Activated CD8-positive, alpha-beta T cell treated with anti-CD3 and anti-CD28 coated beads for 36 hours (primary cell): ENCODE data around the gene INSYN1. TPM values are rescaled to one million over a fixed set of nuclear protein-coding genes. Genes with fewer than 3 reads are reported as not detected.

ENCODE experiments used
- ATAC-seq: fragments of 200-7000 bp; cut with Tn5 transposase; one replicate; pipeline ENCODE4 v1.10.0; 2021; ENCODE audit warnings: mild to moderate bottlenecking, moderate library complexity
- CTCF ChIA-PET: fragments of 350-600 bp; sonication (Branson Sonifier 250); formaldehyde crosslinking; loops from one replicate; lab custom pipeline; 2021; ENCODE audit warnings: antibody characterized with exemption; lab: Charles Lee
- POLR2A ChIA-PET: fragments of 350-600 bp; sonication (Branson Sonifier 250); formaldehyde crosslinking; loops from one replicate; lab custom pipeline; 2021; ENCODE audit warnings: antibody characterized with exemption; lab: Charles Lee
- DNase-seq: peaks from one replicate; pipeline ENCODE4 v3.0.0-alpha.2; 2020
- H3K27ac Mint-ChIP-seq: one replicate; pipeline ENCODE4 v1.8.0; 2021; ENCODE audit warnings: mild to moderate bottlenecking, mixed read lengths
- H3K27me3 Mint-ChIP-seq: one replicate; pipeline ENCODE4 v1.8.0; 2021; ENCODE audit warnings: mixed read lengths
- H3K36me3 Mint-ChIP-seq: one replicate; pipeline ENCODE4 v1.8.0; 2021; ENCODE audit warnings: low read depth, mixed read lengths
- H3K4me1 Mint-ChIP-seq: one replicate; pipeline ENCODE4 v1.8.0; 2021; ENCODE audit warnings: low read depth, mixed read lengths
- H3K4me3 Mint-ChIP-seq: one replicate; pipeline ENCODE4 v1.8.0; 2021; ENCODE audit warnings: mild to moderate bottlenecking, moderate library complexity, mixed read lengths
- H3K9me3 Mint-ChIP-seq: one replicate; pipeline ENCODE4 v1.8.0; 2021; ENCODE audit warnings: mixed read lengths
- intact Hi-C: fragments of 100-400 bp; cut with micrococcal nuclease; formaldehyde crosslinking; loops from one replicate; pipeline ENCODE4 v1.10.0; 2022
- total RNA-seq, 2 experiments: library from RNA; stranded (reverse); gene quantifications; one replicate each; pipeline ENCODE4 v1.2.3, GENCODE V29; 2021
- TF ChIP-seq, protein P1 (sequence below): fragments of 200-600 bp; IDR thresholded peaks from one replicate; pipeline ENCODE4 v1.8.0; 2022; ENCODE audit warnings: antibody characterized with exemption, mild to moderate bottlenecking

The INSYN1 gene
- total RNA-seq, 2 experiments from 2014 or later, result not detected

DNA sequence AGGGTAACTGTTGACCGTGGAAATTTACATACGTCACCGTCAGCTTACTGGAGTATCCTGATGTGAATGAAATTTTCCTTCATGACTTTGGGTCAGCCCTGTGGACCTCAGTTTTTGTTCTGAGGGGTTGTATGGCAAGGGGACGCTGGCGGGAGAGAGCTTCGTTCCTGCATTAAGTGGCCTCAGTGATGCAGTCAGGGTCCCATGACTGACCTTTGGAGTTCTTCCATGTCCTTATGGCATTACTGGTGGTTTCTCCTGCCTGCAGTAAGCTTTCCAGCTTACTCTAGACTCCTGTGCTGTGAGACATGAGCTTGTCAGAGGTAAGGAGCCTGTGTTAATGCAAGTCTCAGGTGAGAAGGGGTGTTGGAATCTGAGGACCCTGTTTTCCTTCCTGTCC lies 67.2 kb downstream of the INSYN1 start:
- TF ChIP-seq, protein P1, sequence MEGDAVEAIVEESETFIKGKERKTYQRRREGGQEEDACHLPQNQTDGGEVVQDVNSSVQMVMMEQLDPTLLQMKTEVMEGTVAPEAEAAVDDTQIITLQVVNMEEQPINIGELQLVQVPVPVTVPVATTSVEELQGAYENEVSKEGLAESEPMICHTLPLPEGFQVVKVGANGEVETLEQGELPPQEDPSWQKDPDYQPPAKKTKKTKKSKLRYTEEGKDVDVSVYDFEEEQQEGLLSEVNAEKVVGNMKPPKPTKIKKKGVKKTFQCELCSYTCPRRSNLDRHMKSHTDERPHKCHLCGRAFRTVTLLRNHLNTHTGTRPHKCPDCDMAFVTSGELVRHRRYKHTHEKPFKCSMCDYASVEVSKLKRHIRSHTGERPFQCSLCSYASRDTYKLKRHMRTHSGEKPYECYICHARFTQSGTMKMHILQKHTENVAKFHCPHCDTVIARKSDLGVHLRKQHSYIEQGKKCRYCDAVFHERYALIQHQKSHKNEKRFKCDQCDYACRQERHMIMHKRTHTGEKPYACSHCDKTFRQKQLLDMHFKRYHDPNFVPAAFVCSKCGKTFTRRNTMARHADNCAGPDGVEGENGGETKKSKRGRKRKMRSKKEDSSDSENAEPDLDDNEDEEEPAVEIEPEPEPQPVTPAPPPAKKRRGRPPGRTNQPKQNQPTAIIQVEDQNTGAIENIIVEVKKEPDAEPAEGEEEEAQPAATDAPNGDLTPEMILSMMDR, result no peak
- peaks cover 50% of the 10 kb centered on the region for H3K27me3 Mint-ChIP-seq
- ChIA-PET POLR2A (interaction anchor here (0.6 to 0.7 kb wide), 2 partner anchors 36 to 867 kb away, joined by 3 read pairs; no protein-coding TSS in a partner anchor), CTCF (interaction anchor here (0.8 to 3.2 kb wide), 7 partner anchors 8 to 59 kb away, joined by 3 to 16 read pairs (median 4); no protein-coding TSS in a partner anchor)
- no peaks in the 10 kb centered on the region for H3K36me3 Mint-ChIP-seq
- no peak overlapping the region for H3K4me3 Mint-ChIP-seq
- no peak overlapping the region for H3K27ac Mint-ChIP-seq
- ATAC-seq (no peak), DNase-seq (no peak)
- intact Hi-C loops, result no loop called here
- H3K9me3 Mint-ChIP-seq, result no peaks in the 10 kb centered on the region
- H3K4me1 Mint-ChIP-seq, result peaks cover 16% of the 10 kb centered on the region

Other genes with a start within 250 kb of the INSYN1 start
- 10 to 100 TPM; 27.4 to 33.6 TPM for gene NPTN, start 120.0 kb downstream of the INSYN1 start, total RNA-seq
- gene CD276, start 69.0 kb downstream of the INSYN1 start, total RNA-seq, result under 1 TPM; 0.31 to 0.45 TPM
- not detected for gene TBC1D21, start 120.2 kb upstream of the INSYN1 start, total RNA-seq
- gene LOXL1, start 173.1 kb upstream of the INSYN1 start, total RNA-seq, result 1 to 10 TPM; 1.6 to 2.8 TPM
- 1 to 10 TPM; 5.2 to 6.5 TPM for gene STOML1, start 238.9 kb upstream of the INSYN1 start, total RNA-seq
- gene PML, start 241.4 kb upstream of the INSYN1 start, total RNA-seq, result 10 to 100 TPM; 48.8 to 49.6 TPM